ENCODE measurements around the gene ENO3. TPM values are rescaled to one million over a fixed set of nuclear protein-coding genes. Genes with fewer than 3 reads are reported as not detected.

ENO3 gene
- total RNA-seq, 1 experiment from 2014 or later = 52.8 TPM

- no peak for DNase-seq (ENCODE audit: low spot score)
Observed at GRCh38 chr17:4998027-4998731, 47.3 kb downstream of the ENO3 start.

GRCh38 chr17:4998732-4999429 is 48.0 kb downstream of the ENO3 start:
- no peak for DNase-seq (ENCODE audit: low spot score)

More at GRCh38 chr17:4998027-4998731, 47.3 kb downstream of the ENO3 start:
- in situ Hi-C loops (cut with HindIII; ENCODE audit: low sequenced_read_pairs) = no loop called here

GRCh38 chr17:4999430-5000093 is 48.6 kb downstream of the ENO3 start:
- no peak for DNase-seq (ENCODE audit: low spot score)
- in situ Hi-C loops (cut with HindIII; ENCODE audit: low sequenced_read_pairs) = no loop called here

More at GRCh38 chr17:4998732-4999429, 48.0 kb downstream of the ENO3 start:
- in situ Hi-C loops (cut with HindIII; ENCODE audit: low sequenced_read_pairs) = no loop called here

GRCh38 chr17:5000237-5000639 is 49.3 kb downstream of the ENO3 start:
- in situ Hi-C loops (cut with HindIII; ENCODE audit: low sequenced_read_pairs) = no loop called here
- no peak for DNase-seq (ENCODE audit: low spot score)

GRCh38 chr17:5002121-5002788 is 51.3 kb downstream of the ENO3 start:
- no peak for DNase-seq (ENCODE audit: low spot score)

GRCh38 chr17:5003214-5003867 is 52.4 kb downstream of the ENO3 start:
- no peak for DNase-seq (ENCODE audit: low spot score)
- in situ Hi-C loops (cut with HindIII; ENCODE audit: low sequenced_read_pairs) = no loop called here

More at GRCh38 chr17:5002121-5002788, 51.3 kb downstream of the ENO3 start:
- in situ Hi-C loops (cut with HindIII; ENCODE audit: low sequenced_read_pairs) = no loop called here

Other genes starting within 250 kb of the ENO3 start
- 40.1 and 53.6 TPM in 2 replicates for gene PELP1, start 247.0 kb upstream of the ENO3 start, total RNA-seq (2014; rRNA removed; shearing (Covaris generic))
- 38.1 and 45.1 TPM in 2 replicates for gene ARRB2, start 240.5 kb upstream of the ENO3 start, total RNA-seq (2014; rRNA removed; shearing (Covaris generic))
- gene MED11, start 219.7 kb upstream of the ENO3 start, total RNA-seq (2014; rRNA removed; shearing (Covaris generic)) = 24.3 and 29.8 TPM in 2 replicates
- gene ZMYND15, start 211.3 kb upstream of the ENO3 start, total RNA-seq (2014; rRNA removed; shearing (Covaris generic)) = 0.68 TPM in 1 of 2 replicates, not detected in the other
- 0.86 TPM in 1 of 2 replicates, not detected in the other for gene CXCL16, start 211.2 kb upstream of the ENO3 start, total RNA-seq (2014; rRNA removed; shearing (Covaris generic))
- gene TM4SF5, start 179.2 kb upstream of the ENO3 start, total RNA-seq (2014; rRNA removed; shearing (Covaris generic)) = not detected in 2 replicates
- gene VMO1, start 164.8 kb upstream of the ENO3 start, total RNA-seq (2014; rRNA removed; shearing (Covaris generic)) = not detected in 2 replicates
- not detected in 2 replicates for gene GLTPD2, start 162.2 kb upstream of the ENO3 start, total RNA-seq (2014; rRNA removed; shearing (Covaris generic))
- gene PSMB6, start 155.0 kb upstream of the ENO3 start, total RNA-seq (2014; rRNA removed; shearing (Covaris generic)) = 390 and 445 TPM in 2 replicates
- 20.9 and 28.4 TPM in 2 replicates for gene PLD2, start 144.0 kb upstream of the ENO3 start, total RNA-seq (2014; rRNA removed; shearing (Covaris generic))
- 33.8 and 48.3 TPM in 2 replicates for gene MINK1, start 117.8 kb upstream of the ENO3 start, total RNA-seq (2014; rRNA removed; shearing (Covaris generic))
- gene C17orf107, start 51.6 kb upstream of the ENO3 start, total RNA-seq (2014; rRNA removed; shearing (Covaris generic)) = not detected in 2 replicates
- not detected in 2 replicates for gene CHRNE, start 48.0 kb upstream of the ENO3 start, total RNA-seq (2014; rRNA removed; shearing (Covaris generic))
- gene GP1BA, start 18.8 kb upstream of the ENO3 start, total RNA-seq (2014; rRNA removed; shearing (Covaris generic)) = not detected in 2 replicates
- 111 and 132 TPM in 2 replicates for gene SLC25A11, start 11.1 kb upstream of the ENO3 start, total RNA-seq (2014; rRNA removed; shearing (Covaris generic))
- 86.0 and 97.4 TPM in 2 replicates for gene RNF167, start 10.9 kb upstream of the ENO3 start, total RNA-seq (2014; rRNA removed; shearing (Covaris generic))
- gene PFN1, start 2.6 kb upstream of the ENO3 start, total RNA-seq (2014; rRNA removed; shearing (Covaris generic)) = 563 and 707 TPM in 2 replicates
- 32.3 and 59.7 TPM in 2 replicates for gene SPAG7, start 16.7 kb downstream of the ENO3 start, total RNA-seq (2014; rRNA removed; shearing (Covaris generic))
- 6.9 and 16.9 TPM in 2 replicates for gene CAMTA2, start 36.6 kb downstream of the ENO3 start, total RNA-seq (2014; rRNA removed; shearing (Covaris generic))
- 0.14 TPM in 1 of 2 replicates, not detected in the other for gene INCA1, start 46.4 kb downstream of the ENO3 start, total RNA-seq (2014; rRNA removed; shearing (Covaris generic))
- gene KIF1C, start 46.8 kb downstream of the ENO3 start, total RNA-seq (2014; rRNA removed; shearing (Covaris generic)) = 75.6 and 95.9 TPM in 2 replicates
- gene SLC52A1, start 84.3 kb downstream of the ENO3 start, total RNA-seq (2014; rRNA removed; shearing (Covaris generic)) = not detected in 2 replicates
- not detected in 2 replicates for gene ZFP3, start 127.3 kb downstream of the ENO3 start, total RNA-seq (2014; rRNA removed; shearing (Covaris generic))
- 10.1 and 11.8 TPM in 2 replicates for gene ZNF232, start 160.8 kb downstream of the ENO3 start, total RNA-seq (2014; rRNA removed; shearing (Covaris generic))
- not detected in 2 replicates for gene USP6, start 164.9 kb downstream of the ENO3 start, total RNA-seq (2014; rRNA removed; shearing (Covaris generic))
- gene ZNF594, start 240.7 kb downstream of the ENO3 start, total RNA-seq (2014; rRNA removed; shearing (Covaris generic)) = 9.1 and 18.1 TPM in 2 replicates